Neutrophil (primary cell): ENCODE data around the gene TUBG1.
A peak's percentile ranks its signal among the peaks of the same experiment; 100 is the strongest.

ENCODE experiments used
- H3K27ac ChIP-seq: fragments of 200-600 bp; sonication (generic); 2 replicates; pipeline ENCODE4 v1.5.1; 2016; ENCODE audit warnings: mild to moderate bottlenecking, moderate library complexity
- H3K27me3 ChIP-seq: fragments of 200-600 bp; sonication (generic); 2 replicates; pipeline ENCODE4 v1.6.0; 2016; ENCODE audit warnings: mild to moderate bottlenecking
- H3K36me3 ChIP-seq: fragments of 200-600 bp; sonication (generic); 2 replicates; pipeline ENCODE4 v1.5.1; 2017
- H3K4me1 ChIP-seq, 2 experiments: fragments of 200-600 bp in 1 of 2; sonication (generic) in 1 of 2; 1 replicate in 1 of 2; 2 replicates in 1 of 2; pipeline versions ENCODE4 v1.5.1 to v1.6.1; 2013 to 2016; ENCODE audit warnings: low read depth in 1 of 2, low read length in 1 of 2, mild to moderate bottlenecking in 1 of 2, moderate library complexity in 1 of 2; ENCODE audit not compliant: control insufficient read depth in 1 of 2, insufficient read depth in 1 of 2
- H3K4me3 ChIP-seq, 2 experiments: fragments of 200-600 bp in 1 of 2; sonication (generic) in 1 of 2; 1 replicate in 1 of 2; 2 replicates in 1 of 2; pipeline ENCODE4 v1.5.1; 2013 to 2016; ENCODE audit warnings: low read depth in 1 of 2, low read length in 1 of 2, mild to moderate bottlenecking in 1 of 2, moderate library complexity in 1 of 2
- H3K9me3 ChIP-seq: fragments of 200-600 bp; sonication (generic); 2 replicates; pipeline ENCODE4 v1.5.1; 2016
- TF ChIP-seq, protein P1 (sequence below): fragments of 200-600 bp; sonication (generic); IDR thresholded peaks from 2 replicates; pipeline ENCODE4 v1.5.1; 2016; ENCODE audit warnings: antibody characterized with exemption

The TUBG1 gene

GRCh38 chr17:42577140-42577531 is 32.3 kb upstream of the TUBG1 start:
- H3K4me3 ChIP-seq = peak overlapping the region; percentile 70 to 74
- H3K4me1 ChIP-seq = peaks cover 34 to 50% of the 10 kb centered on the region in 2 experiments
- TF ChIP-seq, protein P1, sequence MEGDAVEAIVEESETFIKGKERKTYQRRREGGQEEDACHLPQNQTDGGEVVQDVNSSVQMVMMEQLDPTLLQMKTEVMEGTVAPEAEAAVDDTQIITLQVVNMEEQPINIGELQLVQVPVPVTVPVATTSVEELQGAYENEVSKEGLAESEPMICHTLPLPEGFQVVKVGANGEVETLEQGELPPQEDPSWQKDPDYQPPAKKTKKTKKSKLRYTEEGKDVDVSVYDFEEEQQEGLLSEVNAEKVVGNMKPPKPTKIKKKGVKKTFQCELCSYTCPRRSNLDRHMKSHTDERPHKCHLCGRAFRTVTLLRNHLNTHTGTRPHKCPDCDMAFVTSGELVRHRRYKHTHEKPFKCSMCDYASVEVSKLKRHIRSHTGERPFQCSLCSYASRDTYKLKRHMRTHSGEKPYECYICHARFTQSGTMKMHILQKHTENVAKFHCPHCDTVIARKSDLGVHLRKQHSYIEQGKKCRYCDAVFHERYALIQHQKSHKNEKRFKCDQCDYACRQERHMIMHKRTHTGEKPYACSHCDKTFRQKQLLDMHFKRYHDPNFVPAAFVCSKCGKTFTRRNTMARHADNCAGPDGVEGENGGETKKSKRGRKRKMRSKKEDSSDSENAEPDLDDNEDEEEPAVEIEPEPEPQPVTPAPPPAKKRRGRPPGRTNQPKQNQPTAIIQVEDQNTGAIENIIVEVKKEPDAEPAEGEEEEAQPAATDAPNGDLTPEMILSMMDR = no peak
- H3K9me3 ChIP-seq = no peaks in the 10 kb centered on the region
- H3K27ac ChIP-seq = peak overlapping the region; percentile 96
- peaks cover 66% of the 10 kb centered on the region for H3K36me3 ChIP-seq
- H3K27me3 ChIP-seq = no peaks in the 10 kb centered on the region

GRCh38 chr17:42577532-42578281 is 31.8 kb upstream of the TUBG1 start, which contains the start of gene PSMC3IP:
Gene PSMC3IP, minus strand, starts transcription at chr17:42577729. Its CDS starts 43 bp downstream, at chr17:42577686.
- Histone ChIP-seq H3K36me3 (peaks cover 66% of the 10 kb centered on the region), H3K27ac (peak within 1 kb of the TSS; percentile 96), H3K9me3 (no peaks in the 10 kb centered on the region), H3K4me1 (peaks cover 33 to 49% of the 10 kb centered on the region in 2 experiments), H3K4me3 (peak within 1 kb of the TSS; percentile 70 to 74), H3K27me3 (no peaks in the 10 kb centered on the region)
- TF ChIP-seq, protein P1 = peak; percentile 75

DNA sequence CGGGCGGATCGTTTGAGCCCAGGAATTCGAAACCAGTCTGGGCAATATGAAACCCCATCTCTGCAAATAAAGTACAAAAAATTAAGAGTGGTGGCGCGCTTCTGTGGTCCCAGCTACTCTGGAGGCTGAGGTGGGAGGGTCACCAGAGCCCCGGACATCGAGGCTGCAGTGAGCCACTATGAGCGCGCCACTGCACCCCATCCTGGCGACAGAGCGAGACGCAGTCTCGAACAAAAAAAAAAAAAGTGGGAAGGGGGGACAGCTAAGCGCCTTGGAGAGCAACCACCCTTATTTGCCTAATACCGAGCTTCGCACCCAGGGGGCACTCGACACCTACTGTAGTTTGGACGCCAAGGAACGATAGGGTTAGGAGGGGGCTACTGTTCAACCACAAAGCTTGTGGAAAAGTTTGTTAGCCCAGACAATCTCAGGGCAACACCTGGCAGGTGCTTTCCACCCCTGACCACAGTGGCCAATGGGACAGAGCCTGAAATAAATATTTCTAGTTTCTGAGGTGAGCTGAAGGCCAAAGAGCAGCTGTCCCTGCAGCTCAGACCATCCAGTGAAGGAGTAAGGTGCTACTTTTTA is 31.1 kb upstream of the TUBG1 start:
- TF ChIP-seq, protein P1 = peak; percentile 48

GRCh38 chr17:42579794-42580551 is 29.5 kb upstream of the TUBG1 start:
- Histone ChIP-seq H3K9me3 (no peaks in the 10 kb centered on the region), H3K36me3 (peaks cover 61% of the 10 kb centered on the region), H3K4me3 (no peak overlapping the region), H3K4me1 (peaks cover 29 to 47% of the 10 kb centered on the region in 2 experiments), H3K27me3 (no peaks in the 10 kb centered on the region), H3K27ac (peak overlapping the region; percentile 96)
- TF ChIP-seq, protein P1 = no peak

More for the DNA sequence above, 31.1 kb upstream of the TUBG1 start:
- Histone ChIP-seq H3K4me1 (peaks cover 27 to 43% of the 10 kb centered on the region in 2 experiments), H3K27ac (peak overlapping the region; percentile 96), H3K27me3 (no peaks in the 10 kb centered on the region), H3K36me3 (peaks cover 66% of the 10 kb centered on the region), H3K9me3 (no peaks in the 10 kb centered on the region), H3K4me3 (peak overlapping the region; percentile 70 to 74)

- Histone ChIP-seq H3K9me3 (no peaks in the 10 kb centered on the region), H3K27me3 (no peaks in the 10 kb centered on the region), H3K27ac (no peak overlapping the region), H3K36me3 (peaks cover 71% of the 10 kb centered on the region), H3K4me1 (peaks cover 34 to 51% of the 10 kb centered on the region in 2 experiments), H3K4me3 (no peak overlapping the region)
- TF ChIP-seq, protein P1 = no peak
Observed at GRCh38 chr17:42581744-42582270, 27.7 kb upstream of the TUBG1 start.
